SH-SY5Y (cell line): Measurements from ENCODE around the gene CHCHD1.

Experiments used
- GATA2 ChIP-seq: IDR thresholded peaks from 2 replicates; pipeline ENCODE4 v1.6.1; 2011; ENCODE audit warnings: mild to moderate bottlenecking, low read depth, low read length
- GATA3 ChIP-seq: IDR thresholded peaks from 2 replicates; pipeline ENCODE4 v1.6.1; 2011; ENCODE audit warnings: low read depth, mild to moderate bottlenecking, low read length, moderate library complexity

- no peak for TF ChIP-seq GATA2
- TF ChIP-seq GATA3 = no peak
Observed at GRCh38 chr10:73791871-73792400, 10.1 kb downstream of the CHCHD1 start.
